Kidney epithelial cell (primary cell): Measurements from ENCODE around the gene CTTNBP2. TPM values are rescaled to one million over a fixed set of nuclear protein-coding genes. Genes with fewer than 3 reads are reported as not detected.

Experiments
- DNase-seq: peaks from one replicate; pipeline ENCODE4 v3.0.0-alpha.2; 2010; ENCODE audit warnings: low read depth
- H3K27me3 ChIP-seq: 2 replicates; pipeline ENCODE4 v1.6.0; 2011; ENCODE audit warnings: low read length; ENCODE audit not compliant: control insufficient read depth, insufficient read depth
- H3K36me3 ChIP-seq: 2 replicates; pipeline ENCODE4 v1.5.1; 2011; ENCODE audit warnings: low read length; ENCODE audit not compliant: control insufficient read depth, insufficient read depth
- H3K4me3 ChIP-seq: 2 replicates; pipeline ENCODE4 v1.5.1; 2011; ENCODE audit warnings: low read depth, mild to moderate bottlenecking, control low read depth, low read length
- total RNA-seq: library from RNA; depleted of rRNA; stranded (reverse); fragments of >200 nt; gene quantifications from 2 replicates; pipeline ENCODE4 v1.2.3, GENCODE V29; 2015
- TF ChIP-seq, protein P1 (sequence below): IDR thresholded peaks from 2 replicates; pipeline ENCODE4 v1.5.1; 2011; ENCODE audit warnings: mild to moderate bottlenecking, moderate library complexity, low read length, control low read depth, inconsistent platforms; ENCODE audit not compliant: insufficient read depth, poor library complexity, severe bottlenecking

Gene CTTNBP2
- total RNA-seq, 1 donor from 2014 or later, result 5.3 TPM

DNA sequence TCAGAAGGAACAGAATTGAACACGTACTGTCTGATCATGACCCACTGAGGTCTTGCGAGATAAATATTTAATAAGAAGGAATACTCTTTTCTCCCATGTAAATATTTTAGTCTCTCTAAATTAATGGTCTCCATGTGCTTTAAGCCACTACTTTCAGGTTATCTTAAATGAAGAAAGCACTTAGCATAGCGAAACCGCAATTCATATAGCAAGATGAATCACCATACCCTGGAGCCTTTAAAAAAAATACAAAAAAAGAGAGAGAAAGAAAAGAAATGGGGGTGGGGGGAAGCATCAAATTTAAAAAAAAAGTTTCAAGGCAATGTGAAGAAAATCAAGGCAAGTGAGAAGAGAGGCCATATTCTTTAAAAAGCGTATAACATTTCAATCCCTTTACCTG lies 82.5 kb downstream of the CTTNBP2 start:
- DNase-seq, result no peak
- Histone ChIP-seq H3K36me3 (peaks cover 1% of the 10 kb centered on the region), H3K4me3 (no peak overlapping the region), H3K27me3 (no peaks in the 10 kb centered on the region)
- TF ChIP-seq, protein P1, sequence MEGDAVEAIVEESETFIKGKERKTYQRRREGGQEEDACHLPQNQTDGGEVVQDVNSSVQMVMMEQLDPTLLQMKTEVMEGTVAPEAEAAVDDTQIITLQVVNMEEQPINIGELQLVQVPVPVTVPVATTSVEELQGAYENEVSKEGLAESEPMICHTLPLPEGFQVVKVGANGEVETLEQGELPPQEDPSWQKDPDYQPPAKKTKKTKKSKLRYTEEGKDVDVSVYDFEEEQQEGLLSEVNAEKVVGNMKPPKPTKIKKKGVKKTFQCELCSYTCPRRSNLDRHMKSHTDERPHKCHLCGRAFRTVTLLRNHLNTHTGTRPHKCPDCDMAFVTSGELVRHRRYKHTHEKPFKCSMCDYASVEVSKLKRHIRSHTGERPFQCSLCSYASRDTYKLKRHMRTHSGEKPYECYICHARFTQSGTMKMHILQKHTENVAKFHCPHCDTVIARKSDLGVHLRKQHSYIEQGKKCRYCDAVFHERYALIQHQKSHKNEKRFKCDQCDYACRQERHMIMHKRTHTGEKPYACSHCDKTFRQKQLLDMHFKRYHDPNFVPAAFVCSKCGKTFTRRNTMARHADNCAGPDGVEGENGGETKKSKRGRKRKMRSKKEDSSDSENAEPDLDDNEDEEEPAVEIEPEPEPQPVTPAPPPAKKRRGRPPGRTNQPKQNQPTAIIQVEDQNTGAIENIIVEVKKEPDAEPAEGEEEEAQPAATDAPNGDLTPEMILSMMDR, result no peak

DNA sequence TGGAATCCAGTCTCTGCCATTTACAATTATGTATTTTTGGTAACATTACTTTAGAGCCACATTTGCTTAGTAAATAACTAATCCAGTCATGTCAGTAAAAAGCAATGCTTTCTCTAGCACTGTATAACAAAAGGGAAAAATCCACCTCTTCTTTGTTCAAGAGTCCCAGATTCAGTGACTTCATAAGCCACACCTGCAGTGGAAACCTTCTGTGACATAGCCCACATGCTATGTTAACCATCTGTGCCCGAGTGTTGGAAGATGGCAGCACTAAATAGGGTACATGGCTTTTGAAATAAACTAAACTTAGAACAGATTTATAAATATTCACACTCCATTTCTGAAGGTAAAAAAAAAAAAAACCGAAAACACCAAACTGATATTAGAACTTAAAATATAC lies 83.0 kb downstream of the CTTNBP2 start:
- Histone ChIP-seq H3K36me3 (peaks cover 1% of the 10 kb centered on the region), H3K27me3 (no peaks in the 10 kb centered on the region), H3K4me3 (no peak overlapping the region)
- TF ChIP-seq, protein P1, result no peak
- DNase-seq, result no peak

DNA sequence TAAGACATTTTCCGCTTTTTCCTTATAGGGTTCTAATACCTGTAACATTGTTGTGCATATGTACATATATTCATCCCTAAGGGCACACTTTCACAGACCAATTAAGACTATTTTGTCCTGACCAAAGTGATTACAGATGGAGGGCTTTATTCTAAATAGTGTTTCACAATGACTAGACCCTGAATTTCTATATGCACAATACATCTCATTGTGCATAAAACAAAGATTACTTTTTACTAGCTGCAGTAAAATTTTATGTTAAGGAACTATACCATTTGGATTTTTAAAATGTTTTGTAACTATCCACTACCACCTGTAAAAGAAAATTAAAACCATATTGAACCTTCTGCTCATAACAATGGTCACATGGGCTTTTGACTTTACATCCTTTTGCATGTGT lies 87.8 kb downstream of the CTTNBP2 start:
- DNase-seq, result no peak
- Histone ChIP-seq H3K4me3 (no peak overlapping the region), H3K36me3 (peaks cover 1% of the 10 kb centered on the region), H3K27me3 (no peaks in the 10 kb centered on the region)
- TF ChIP-seq, protein P1, result no peak

DNA sequence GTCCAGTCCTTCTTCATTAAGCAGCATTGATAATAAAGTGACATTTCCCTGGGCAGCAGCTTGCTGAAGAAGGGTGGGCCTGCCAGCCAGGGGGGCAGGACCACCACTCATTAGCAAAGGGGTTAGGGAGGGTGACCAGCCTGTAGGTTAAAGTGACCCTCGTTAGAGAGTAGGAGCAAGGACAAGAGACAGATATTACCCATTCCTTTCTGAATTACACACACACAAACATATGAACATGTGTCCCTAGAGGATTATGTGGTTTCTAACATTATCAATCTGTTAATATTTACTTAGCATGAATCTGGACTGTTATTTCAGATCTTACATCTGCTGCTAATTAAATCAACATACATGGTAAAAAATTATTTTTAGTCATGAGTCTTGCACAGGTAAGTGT lies 88.9 kb downstream of the CTTNBP2 start:
- no peak for DNase-seq
- Histone ChIP-seq H3K36me3 (peaks cover 1% of the 10 kb centered on the region), H3K27me3 (no peaks in the 10 kb centered on the region), H3K4me3 (no peak overlapping the region)
- TF ChIP-seq, protein P1, result no peak

DNA sequence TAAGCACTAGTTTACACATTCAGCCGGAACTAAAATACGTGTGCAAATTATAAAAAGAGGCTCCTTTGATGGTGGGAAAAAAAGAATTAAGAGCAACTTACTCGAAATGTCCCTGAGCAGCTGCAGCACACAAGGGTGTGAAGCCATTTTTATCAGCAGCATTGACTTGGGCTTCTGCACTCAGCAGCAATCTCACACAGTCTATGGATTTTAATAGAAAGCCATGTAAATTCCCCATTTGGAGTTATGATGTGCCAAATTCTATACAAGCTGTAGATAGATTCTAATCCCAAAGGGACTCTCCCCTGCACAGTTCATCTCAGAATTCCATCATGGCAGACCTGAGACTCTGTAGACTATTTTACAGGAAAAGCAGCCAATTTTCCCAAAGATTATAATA lies 90.5 kb downstream of the CTTNBP2 start:
- TF ChIP-seq, protein P1, result no peak
- Histone ChIP-seq H3K27me3 (no peaks in the 10 kb centered on the region), H3K36me3 (no peaks in the 10 kb centered on the region), H3K4me3 (no peak overlapping the region)
- DNase-seq, result no peak

DNA sequence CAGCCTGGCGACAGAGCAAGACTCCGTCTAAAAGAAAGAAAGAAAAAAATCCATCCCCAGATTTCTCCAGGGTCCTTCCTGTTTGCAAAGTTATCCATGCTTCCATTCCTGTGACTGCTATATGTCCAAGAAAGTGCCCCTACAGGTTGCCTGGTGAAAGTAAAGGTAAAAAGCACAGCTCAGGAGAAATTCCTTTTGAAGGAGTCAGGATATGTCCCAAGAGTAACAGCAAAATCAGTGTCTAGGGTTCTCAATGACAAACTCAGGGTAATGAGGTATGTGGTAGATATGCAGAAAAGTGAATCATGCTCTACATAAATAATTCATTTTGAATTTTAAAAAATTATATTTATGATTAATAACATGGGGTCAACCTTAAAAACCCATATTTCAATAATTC lies 91.5 kb downstream of the CTTNBP2 start:
- DNase-seq, result no peak
- H3K27me3 ChIP-seq, result no peaks in the 10 kb centered on the region
- no peaks in the 10 kb centered on the region for H3K36me3 ChIP-seq
- TF ChIP-seq, protein P1, result peak; percentile 13
- H3K4me3 ChIP-seq, result no peak overlapping the region
